Measurements from ENCODE around the gene TRIM45.

GRCh38 chr1:117079737-117080136 is 41.8 kb downstream of the TRIM45 start:
- TF ChIP-seq CTCF (IDR thresholded peaks at IDR 0.05; ENCODE audit: low read depth, low read length) = no peak
- TF ChIP-seq EZH2phosphoT487 (IDR thresholded peaks at IDR 0.05; ENCODE audit: low read depth) = no peak

Measured in OCI-LY3 (cell line).